Activated T-cell treated with anti-CD3 and anti-CD28 coated beads, Interleukin-2, amount 50 U/mL, for 4 hours (primary cell): ENCODE data around the gene ITIH1. TPM values are rescaled to one million over a fixed set of nuclear protein-coding genes. Genes with fewer than 3 reads are reported as not detected.

ENCODE experiments used
- ATAC-seq, 2 donors: fragments of 200-7000 bp; cut with Tn5 transposase; one replicate each; pipeline ENCODE4 v1.10.0; 2021
- DNase-seq: peaks from one replicate; pipeline ENCODE4 v3.0.0-alpha.2; 2020
- H3K27me3 Mint-ChIP-seq: one replicate; pipeline ENCODE4 v1.8.0; 2021; ENCODE audit warnings: low read depth, mixed read lengths
- H3K36me3 Mint-ChIP-seq: one replicate; pipeline ENCODE4 v1.8.0; 2022; ENCODE audit warnings: mixed read lengths; ENCODE audit not compliant: insufficient read depth
- H3K4me1 Mint-ChIP-seq: one replicate; pipeline ENCODE4 v1.8.0; 2021; ENCODE audit warnings: low read depth, mixed read lengths
- H3K4me3 Mint-ChIP-seq: one replicate; pipeline ENCODE4 v1.8.0; 2021; ENCODE audit warnings: mild to moderate bottlenecking, moderate library complexity, mixed read lengths
- H3K9me3 Mint-ChIP-seq: one replicate; pipeline ENCODE4 v1.8.0; 2021; ENCODE audit warnings: mixed read lengths
- total RNA-seq, 3 donors: library from RNA; stranded (reverse); gene quantifications; one replicate each; pipeline ENCODE4 v1.2.1, GENCODE V29; 2021

The ITIH1 gene
- total RNA-seq, 3 donors from 2014 or later = 0.15 to 0.19 TPM; not detected in 1

DNA sequence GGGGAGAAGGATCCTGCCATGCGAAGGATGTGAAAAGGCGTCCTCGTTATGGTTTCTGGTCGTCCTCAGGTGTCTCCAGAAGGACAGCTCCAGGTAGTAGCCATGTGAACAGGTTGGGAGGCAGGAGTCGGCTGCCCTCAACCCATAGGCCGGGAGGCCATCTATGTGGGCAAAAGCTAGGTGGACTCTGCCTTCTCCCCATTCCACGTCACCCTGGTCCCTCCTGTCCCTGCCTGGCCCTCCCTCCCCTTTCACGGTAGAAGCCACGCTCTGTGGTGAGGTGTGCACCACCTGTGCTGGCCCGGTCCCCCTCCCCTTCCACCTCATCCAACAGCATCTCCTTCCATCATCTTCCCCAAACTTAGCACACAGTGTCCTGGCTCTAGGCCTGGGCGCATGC is 33.5 kb downstream of the ITIH1 start:
- Mint-ChIP-seq H3K4me3 (no peak overlapping the region), H3K4me1 (peaks cover 2% of the 10 kb centered on the region), H3K36me3 (no peaks in the 10 kb centered on the region)

GRCh38 chr3:52811452-52812011 is 34.1 kb downstream of the ITIH1 start:
- ATAC-seq (no peak), DNase-seq (no peak)
- Mint-ChIP-seq H3K4me1 (peaks cover 2% of the 10 kb centered on the region), H3K9me3 (no peaks in the 10 kb centered on the region), H3K27me3 (no peaks in the 10 kb centered on the region), H3K4me3 (no peak overlapping the region), H3K36me3 (no peaks in the 10 kb centered on the region)

More for the DNA sequence above, 33.5 kb downstream of the ITIH1 start:
- Mint-ChIP-seq H3K27me3 (no peaks in the 10 kb centered on the region), H3K9me3 (no peaks in the 10 kb centered on the region)
- ATAC-seq = no peak
- DNase-seq = no peak

DNA sequence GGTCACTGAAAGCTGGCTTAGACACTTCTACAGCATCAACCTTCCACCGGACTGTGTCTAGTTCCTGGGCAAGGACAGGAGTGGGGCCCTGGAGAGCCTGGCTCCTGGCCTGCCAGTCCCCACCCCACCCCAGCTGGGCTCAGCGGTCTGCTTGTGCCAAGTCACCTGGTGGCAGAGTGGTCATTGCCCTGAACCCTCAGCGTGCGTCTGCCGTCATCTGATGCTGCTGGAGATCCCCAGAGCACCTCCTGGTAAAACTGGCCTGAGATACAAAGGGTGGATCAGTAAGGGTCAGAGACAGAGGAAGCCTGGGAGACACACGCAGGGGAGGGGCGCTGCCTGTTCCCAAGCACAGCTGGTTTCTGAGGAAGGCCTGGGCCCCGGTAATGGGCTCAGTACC is 36.4 kb downstream of the ITIH1 start:
- DNase-seq (no peak), ATAC-seq (no peak)
- Mint-ChIP-seq H3K36me3 (no peaks in the 10 kb centered on the region), H3K9me3 (no peaks in the 10 kb centered on the region), H3K4me1 (peaks cover 2% of the 10 kb centered on the region), H3K4me3 (no peak overlapping the region), H3K27me3 (no peaks in the 10 kb centered on the region)

GRCh38 chr3:52816199-52816598 is 38.8 kb downstream of the ITIH1 start:
- Mint-ChIP-seq H3K9me3 (no peaks in the 10 kb centered on the region), H3K27me3 (no peaks in the 10 kb centered on the region), H3K4me3 (no peak overlapping the region), H3K4me1 (no peaks in the 10 kb centered on the region), H3K36me3 (no peaks in the 10 kb centered on the region)
- no peak for DNase-seq
- ATAC-seq = no peak

DNA sequence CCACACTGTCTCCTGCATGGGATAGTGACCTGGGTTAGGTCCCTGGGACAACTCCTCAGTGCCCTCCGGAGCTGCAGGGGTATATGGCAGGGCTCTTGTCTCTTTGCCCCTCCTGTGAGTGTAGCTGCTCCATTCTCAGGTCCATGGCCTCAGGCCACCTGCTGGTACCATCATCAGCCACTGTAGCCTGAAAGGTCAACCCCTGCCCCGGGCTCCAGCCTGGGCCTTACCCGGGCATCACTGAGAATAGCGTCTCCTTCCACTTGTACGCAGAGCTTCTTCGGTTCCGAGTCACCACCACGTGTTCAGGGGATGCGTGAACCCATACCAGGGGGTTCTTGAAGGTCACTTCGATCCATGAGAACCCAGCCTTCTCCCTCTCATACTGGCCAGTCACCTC is 39.3 kb downstream of the ITIH1 start:
- H3K36me3 Mint-ChIP-seq = no peaks in the 10 kb centered on the region
- ATAC-seq = no peak
- no peaks in the 10 kb centered on the region for H3K4me1 Mint-ChIP-seq
- no peak overlapping the region for H3K4me3 Mint-ChIP-seq
- DNase-seq = no peak
- no peaks in the 10 kb centered on the region for H3K9me3 Mint-ChIP-seq
- H3K27me3 Mint-ChIP-seq = no peaks in the 10 kb centered on the region

GRCh38 chr3:52817221-52817620 is 39.8 kb downstream of the ITIH1 start:
- Mint-ChIP-seq H3K9me3 (no peaks in the 10 kb centered on the region), H3K4me3 (no peak overlapping the region), H3K36me3 (no peaks in the 10 kb centered on the region), H3K4me1 (no peaks in the 10 kb centered on the region), H3K27me3 (no peaks in the 10 kb centered on the region)
- no peak for DNase-seq
- no peak for ATAC-seq

- no peaks in the 10 kb centered on the region for H3K4me1 Mint-ChIP-seq
- H3K9me3 Mint-ChIP-seq = no peaks in the 10 kb centered on the region
- H3K36me3 Mint-ChIP-seq = no peaks in the 10 kb centered on the region
- H3K4me3 Mint-ChIP-seq = no peak overlapping the region
- ATAC-seq (no peak), DNase-seq (no peak)
- no peaks in the 10 kb centered on the region for H3K27me3 Mint-ChIP-seq
Observed at GRCh38 chr3:52817860-52818259, 40.5 kb downstream of the ITIH1 start.

GRCh38 chr3:52819936-52820335 is 42.5 kb downstream of the ITIH1 start:
- DNase-seq (no peak), ATAC-seq (no peak)
- H3K9me3 Mint-ChIP-seq = no peaks in the 10 kb centered on the region
- no peaks in the 10 kb centered on the region for H3K36me3 Mint-ChIP-seq
- H3K4me3 Mint-ChIP-seq = no peak overlapping the region
- no peaks in the 10 kb centered on the region for H3K27me3 Mint-ChIP-seq
- no peaks in the 10 kb centered on the region for H3K4me1 Mint-ChIP-seq

DNA sequence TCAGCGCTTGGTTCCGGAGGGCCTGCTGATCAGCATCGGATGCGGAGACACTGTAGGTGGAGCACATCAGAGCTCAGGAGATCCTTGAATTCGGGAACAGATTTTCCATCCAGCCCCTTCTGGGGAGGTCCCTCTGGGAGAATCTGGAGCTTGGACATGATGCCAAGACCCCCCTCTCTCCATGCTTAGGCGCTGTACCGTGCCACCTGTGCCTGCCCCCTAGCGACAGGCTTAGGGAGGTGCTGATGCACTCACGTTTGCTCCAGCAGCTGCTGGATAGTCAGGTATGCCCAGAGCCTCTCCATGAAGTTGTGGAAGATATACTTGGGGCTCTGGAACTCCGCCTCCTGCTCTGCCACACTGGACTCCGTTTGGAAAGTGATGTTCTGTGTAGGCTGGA is 43.3 kb downstream of the ITIH1 start:
- no peaks in the 10 kb centered on the region for H3K9me3 Mint-ChIP-seq
- ATAC-seq (peak in 1 of 2 donors; percentile 37), DNase-seq (no peak)
- H3K4me1 Mint-ChIP-seq = no peaks in the 10 kb centered on the region
- H3K4me3 Mint-ChIP-seq = no peak overlapping the region
- H3K36me3 Mint-ChIP-seq = no peaks in the 10 kb centered on the region
- no peaks in the 10 kb centered on the region for H3K27me3 Mint-ChIP-seq

DNA sequence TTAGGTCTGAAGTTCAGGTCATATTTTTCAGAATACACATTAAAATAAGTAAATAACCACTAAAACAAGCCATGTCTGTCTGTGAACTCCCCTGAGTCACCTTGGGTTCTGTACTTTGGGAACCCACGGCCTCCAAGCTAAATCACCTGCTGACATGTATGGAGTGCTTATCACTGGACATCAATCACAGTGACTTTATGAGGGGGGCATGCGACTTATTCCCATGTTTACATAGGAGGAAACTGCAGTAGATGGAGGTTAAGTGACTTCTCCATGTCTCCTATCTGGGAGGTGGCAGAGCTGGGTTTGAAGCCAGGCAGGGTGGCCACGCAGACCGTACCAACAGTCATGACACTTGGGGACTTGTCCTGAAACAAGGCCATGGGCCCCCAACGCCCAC is 45.0 kb downstream of the ITIH1 start:
- DNase-seq = no peak
- Mint-ChIP-seq H3K4me3 (no peak overlapping the region), H3K4me1 (no peaks in the 10 kb centered on the region), H3K9me3 (no peaks in the 10 kb centered on the region), H3K27me3 (no peaks in the 10 kb centered on the region), H3K36me3 (no peaks in the 10 kb centered on the region)
- ATAC-seq = no peak

DNA sequence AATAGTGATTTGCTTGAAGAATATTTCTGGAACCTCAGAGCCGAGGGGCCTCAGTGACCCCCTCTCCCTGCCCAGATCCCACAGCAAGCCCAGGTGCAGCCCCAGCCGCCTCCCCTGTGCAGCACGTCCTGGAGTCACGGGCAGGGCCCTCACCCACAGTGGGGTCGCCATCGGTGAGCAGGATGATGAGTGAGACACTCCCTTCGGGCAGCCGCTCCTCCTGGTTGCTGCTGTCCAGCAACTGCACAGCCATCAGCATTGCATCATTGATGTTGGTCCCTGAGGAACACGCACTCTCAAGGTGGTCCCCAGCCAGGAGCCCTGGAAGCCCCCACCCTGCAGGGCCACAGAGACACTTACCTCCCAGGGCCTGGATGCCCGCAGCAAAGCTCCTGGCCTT is 46.6 kb downstream of the ITIH1 start:
- ATAC-seq (no peak), DNase-seq (no peak)
- Mint-ChIP-seq H3K36me3 (no peaks in the 10 kb centered on the region), H3K4me3 (no peak overlapping the region), H3K9me3 (no peaks in the 10 kb centered on the region), H3K27me3 (no peaks in the 10 kb centered on the region), H3K4me1 (no peaks in the 10 kb centered on the region)

DNA sequence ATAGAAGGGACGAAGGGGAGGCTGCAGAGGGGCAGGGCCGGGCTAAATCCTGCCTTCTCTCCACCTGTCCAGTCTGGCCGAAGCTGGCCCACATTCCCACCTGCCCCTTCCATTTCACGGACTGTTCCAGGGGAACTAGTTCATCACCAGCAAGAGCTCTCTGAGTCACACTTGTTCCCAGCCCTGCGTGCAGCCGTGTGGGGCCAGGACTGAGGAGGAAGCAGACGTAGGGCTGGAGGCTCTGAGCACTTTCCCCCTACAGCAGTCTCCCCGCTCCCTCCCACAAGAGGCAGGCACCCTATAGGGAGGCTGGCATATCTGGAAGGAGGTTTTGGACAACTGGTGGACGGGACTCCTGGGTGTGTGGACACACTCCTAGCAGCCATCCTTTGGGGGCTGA is 50.0 kb downstream of the ITIH1 start:
- no peaks in the 10 kb centered on the region for H3K36me3 Mint-ChIP-seq
- ATAC-seq = no peak
- H3K27me3 Mint-ChIP-seq = no peaks in the 10 kb centered on the region
- no peak for DNase-seq
- no peaks in the 10 kb centered on the region for H3K9me3 Mint-ChIP-seq
- no peak overlapping the region for H3K4me3 Mint-ChIP-seq
- no peaks in the 10 kb centered on the region for H3K4me1 Mint-ChIP-seq

DNA sequence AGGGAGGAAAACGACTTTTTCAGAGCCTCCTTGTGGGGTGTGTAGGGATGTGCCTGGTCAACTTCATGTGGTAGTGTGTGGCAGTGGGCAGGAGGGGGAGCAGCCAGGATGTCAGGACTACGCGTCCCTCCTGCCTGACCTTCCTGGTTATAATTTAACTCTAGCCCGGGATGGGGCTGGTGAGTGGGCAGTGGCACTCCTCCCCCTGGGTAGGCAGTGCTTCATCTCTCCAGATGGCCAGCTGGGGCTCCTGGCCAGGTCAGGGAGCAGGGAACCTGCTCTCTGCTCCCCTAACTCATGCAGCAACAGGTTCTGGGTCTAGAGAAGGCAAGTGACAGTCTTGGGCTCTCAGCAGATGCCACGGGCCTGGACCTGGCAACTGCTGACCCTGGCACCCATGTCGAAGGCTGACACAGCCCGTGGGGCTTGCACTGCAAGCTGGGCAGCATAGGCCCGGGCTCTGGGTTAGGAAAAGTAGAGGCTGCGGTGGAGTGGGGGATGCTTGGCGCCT is 50.5 kb downstream of the ITIH1 start:
- Mint-ChIP-seq H3K27me3 (no peaks in the 10 kb centered on the region), H3K4me3 (no peak overlapping the region), H3K9me3 (no peaks in the 10 kb centered on the region), H3K4me1 (no peaks in the 10 kb centered on the region), H3K36me3 (no peaks in the 10 kb centered on the region)
- ATAC-seq = no peak
- no peak for DNase-seq

DNA sequence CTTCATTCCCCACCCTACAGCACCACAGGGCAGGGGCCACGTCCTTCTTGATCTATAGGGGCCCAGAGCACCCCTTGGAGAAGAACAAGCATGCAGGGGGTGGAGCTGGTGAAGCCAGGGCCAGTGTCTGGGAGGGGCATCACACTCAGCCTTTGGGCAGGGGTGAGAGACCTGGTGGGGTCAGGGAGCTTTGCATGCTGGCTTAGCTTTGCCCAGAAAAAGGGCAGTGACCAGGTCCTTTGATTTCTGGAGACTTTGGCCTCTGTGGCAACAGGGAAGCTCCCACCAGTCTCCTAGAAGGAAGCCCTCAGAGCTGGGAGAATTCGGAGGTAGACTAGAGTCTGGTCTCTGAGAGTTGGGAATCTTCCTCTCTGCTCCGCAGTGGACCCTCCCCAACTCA is 52.1 kb downstream of the ITIH1 start:
- Mint-ChIP-seq H3K36me3 (no peaks in the 10 kb centered on the region), H3K4me1 (no peaks in the 10 kb centered on the region), H3K4me3 (no peak overlapping the region), H3K9me3 (no peaks in the 10 kb centered on the region), H3K27me3 (no peaks in the 10 kb centered on the region)
- no peak for ATAC-seq
- no peak for DNase-seq

GRCh38 chr3:52829906-52830463 is 52.6 kb downstream of the ITIH1 start:
- no peaks in the 10 kb centered on the region for H3K27me3 Mint-ChIP-seq
- DNase-seq = no peak
- no peaks in the 10 kb centered on the region for H3K9me3 Mint-ChIP-seq
- no peak for ATAC-seq
- no peaks in the 10 kb centered on the region for H3K36me3 Mint-ChIP-seq
- H3K4me1 Mint-ChIP-seq = no peaks in the 10 kb centered on the region
- H3K4me3 Mint-ChIP-seq = no peak overlapping the region
